HepG2 (cell line): ENCODE results near the gene DLX1. TPM values are rescaled to one million over a fixed set of nuclear protein-coding genes. Genes with fewer than 3 reads are reported as not detected.

Source experiments
- KIAA2018 ChIP-seq: sonication (generic); formaldehyde crosslinking; IDR thresholded peaks from 2 replicates; pipeline ENCODE4 v1.5.0; 2020; ENCODE audit warnings: mild to moderate bottlenecking, missing genetic modification reagents, borderline replicate concordance
- PATZ1 ChIP-seq: sonication (generic); formaldehyde crosslinking; IDR thresholded peaks from 2 replicates; pipeline ENCODE4 v1.4.0; 2020; ENCODE audit warnings: missing genetic modification reagents
- USF2 ChIP-seq, 2 experiments: sonication (generic) in 1 of 2; formaldehyde crosslinking in 1 of 2; IDR thresholded peaks; 2 replicates each; pipeline versions ENCODE4 v1.5.1 to v1.6.1; 2011 to 2020; ENCODE audit warnings: borderline replicate concordance in 1 of 2, low read depth in 1 of 2, low read length in 1 of 2, mild to moderate bottlenecking in 1 of 2, missing genetic modification reagents in 1 of 2, moderate library complexity in 1 of 2
- ZNF576 ChIP-seq: sonication (generic); formaldehyde crosslinking; IDR thresholded peaks from 2 replicates; pipeline ENCODE4 v1.4.0; 2020; ENCODE audit warnings: mild to moderate bottlenecking, missing genetic modification reagents
- ZNF646 ChIP-seq: sonication (generic); formaldehyde crosslinking; IDR thresholded peaks from 2 replicates; pipeline ENCODE4 v1.9.0; 2021; ENCODE audit warnings: mild to moderate bottlenecking, missing genetic modification reagents
- polyA plus RNA-seq, 8 experiments: library from polyadenylated mRNA; depleted of rRNA in 3 of 8; stranded (reverse) in 7 of 8; unstranded in 1 of 8; fragments of >200 nt; fragmentation: Illumina TruSeq in 4 of 8; extraction: Trizol in 4 of 8; gene quantifications; 2 replicates each; pipeline versions ENCODE4 v1.2.1 to v1.2.3, GENCODE V29; 2011 to 2016; ENCODE audit warnings: low read depth in 4 of 8, missing spikeins in 1 of 8, mixed read lengths in 1 of 8; ENCODE audit not compliant: insufficient read depth in 1 of 8
- total RNA-seq, 5 experiments: library from RNA; depleted of rRNA; stranded (reverse); fragments of >200 nt; fragmentation: Illumina TruSeq; extraction: Trizol; gene quantifications; 2 replicates each; pipeline ENCODE4 v1.2.3, GENCODE V29; 2016; ENCODE audit warnings: low read depth in 1 of 5

Gene DLX1
- total and polyA plus RNA-seq, 2 of the 13 experiments (the other 11 are each of a cell fraction or from before 2014, with no cell fraction given) = 0.18 to 0.86 TPM

GRCh38 chr2:172052000-172052983 lies 33.0 kb upstream of the DLX1 start (continued):
- no peak for TF ChIP-seq USF2 (IDR thresholded peaks at IDR 0.05; ENCODE audit: low read depth, low read length)
- no peak for TF ChIP-seq USF2 (CRISPR knock-in tag; IDR thresholded peaks at IDR 0.05; ENCODE audit: borderline replicate concordance)
- TF ChIP-seq ZNF576 (CRISPR knock-in tag) = no peak
- no peak for TF ChIP-seq ZNF646
- peak; percentile 74 for TF ChIP-seq PATZ1 (CRISPR knock-in tag)
- TF ChIP-seq KIAA2018 (CRISPR knock-in tag) = no peak
